HG03060 (cell line): ENCODE results near the gene SLC4A9.

Experiments
- ATAC-seq: cut with Tn5 transposase; IDR thresholded peaks from one replicate; pipeline ENCODE4 v1.9.1; 2021; ENCODE audit warnings: low read depth, moderate number of reproducible peaks; ENCODE audit not compliant: unreplicated experiment

SLC4A9 gene, protein sequence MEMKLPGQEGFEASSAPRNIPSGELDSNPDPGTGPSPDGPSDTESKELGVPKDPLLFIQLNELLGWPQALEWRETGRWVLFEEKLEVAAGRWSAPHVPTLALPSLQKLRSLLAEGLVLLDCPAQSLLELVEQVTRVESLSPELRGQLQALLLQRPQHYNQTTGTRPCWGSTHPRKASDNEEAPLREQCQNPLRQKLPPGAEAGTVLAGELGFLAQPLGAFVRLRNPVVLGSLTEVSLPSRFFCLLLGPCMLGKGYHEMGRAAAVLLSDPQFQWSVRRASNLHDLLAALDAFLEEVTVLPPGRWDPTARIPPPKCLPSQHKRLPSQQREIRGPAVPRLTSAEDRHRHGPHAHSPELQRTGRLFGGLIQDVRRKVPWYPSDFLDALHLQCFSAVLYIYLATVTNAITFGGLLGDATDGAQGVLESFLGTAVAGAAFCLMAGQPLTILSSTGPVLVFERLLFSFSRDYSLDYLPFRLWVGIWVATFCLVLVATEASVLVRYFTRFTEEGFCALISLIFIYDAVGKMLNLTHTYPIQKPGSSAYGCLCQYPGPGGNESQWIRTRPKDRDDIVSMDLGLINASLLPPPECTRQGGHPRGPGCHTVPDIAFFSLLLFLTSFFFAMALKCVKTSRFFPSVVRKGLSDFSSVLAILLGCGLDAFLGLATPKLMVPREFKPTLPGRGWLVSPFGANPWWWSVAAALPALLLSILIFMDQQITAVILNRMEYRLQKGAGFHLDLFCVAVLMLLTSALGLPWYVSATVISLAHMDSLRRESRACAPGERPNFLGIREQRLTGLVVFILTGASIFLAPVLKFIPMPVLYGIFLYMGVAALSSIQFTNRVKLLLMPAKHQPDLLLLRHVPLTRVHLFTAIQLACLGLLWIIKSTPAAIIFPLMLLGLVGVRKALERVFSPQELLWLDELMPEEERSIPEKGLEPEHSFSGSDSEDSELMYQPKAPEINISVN

DNA sequence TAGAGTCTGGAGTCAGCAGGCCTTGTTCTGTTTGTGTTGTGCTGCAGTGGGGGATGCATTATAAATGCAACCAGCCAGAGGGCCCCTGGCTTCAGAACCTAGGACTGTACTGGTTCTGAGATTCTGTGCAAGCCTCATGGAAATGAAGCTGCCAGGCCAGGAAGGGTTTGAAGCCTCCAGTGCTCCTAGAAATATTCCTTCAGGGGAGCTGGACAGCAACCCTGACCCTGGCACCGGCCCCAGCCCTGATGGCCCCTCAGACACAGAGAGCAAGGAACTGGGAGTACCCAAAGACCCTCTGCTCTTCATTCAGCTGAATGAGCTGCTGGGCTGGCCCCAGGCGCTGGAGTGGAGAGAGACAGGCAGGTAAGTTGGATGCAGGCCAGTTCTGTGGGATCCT is at the start of gene SLC4A9:
SLC4A9 (plus strand) TSS at position 94 of the 400 bp plus-strand sequence; CDS start at position 137, 43 bp downstream.
- no peak for ATAC-seq

DNA sequence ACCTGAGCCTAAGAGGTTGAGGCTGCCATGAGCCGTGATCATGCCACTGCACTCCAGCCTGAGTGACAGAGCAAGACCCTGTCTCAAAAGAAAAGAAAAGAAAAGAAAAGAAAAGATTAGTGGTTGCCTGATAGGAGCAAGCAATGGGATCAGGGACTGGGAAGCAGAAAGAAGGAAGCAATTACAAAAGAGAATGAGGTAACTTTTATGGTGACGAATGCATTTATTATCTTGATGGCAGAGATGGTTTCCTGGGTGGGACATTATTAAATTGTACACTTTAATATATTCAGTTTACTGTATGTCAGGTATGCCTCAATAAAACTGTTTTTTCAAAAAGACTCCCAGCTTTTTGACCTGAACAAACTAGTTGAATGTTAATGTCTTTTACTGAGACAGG is 49.6 kb upstream of the SLC4A9 start:
- ATAC-seq = no peak

DNA sequence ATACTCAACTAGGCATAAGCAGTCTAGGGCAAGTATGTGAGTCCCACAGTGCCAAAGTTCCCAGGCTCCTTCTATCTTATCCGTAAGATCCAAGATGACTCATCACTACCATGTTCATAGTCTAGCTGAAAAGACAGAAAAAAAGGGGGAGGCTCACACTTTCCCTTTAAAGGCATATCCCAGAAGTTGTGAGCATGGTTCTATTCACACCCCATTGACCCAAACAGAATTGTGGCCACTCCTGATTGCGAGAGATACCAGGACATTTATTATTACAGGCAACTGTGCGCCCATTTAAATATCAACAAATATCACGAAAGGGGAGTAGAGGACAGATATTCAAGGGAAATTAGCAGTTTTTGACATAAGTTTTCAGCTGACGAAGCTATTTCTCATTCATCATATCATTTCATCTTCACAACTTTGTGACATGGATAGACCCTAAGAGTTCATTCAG is 49.0 kb upstream of the SLC4A9 start:
- ATAC-seq = no peak

DNA sequence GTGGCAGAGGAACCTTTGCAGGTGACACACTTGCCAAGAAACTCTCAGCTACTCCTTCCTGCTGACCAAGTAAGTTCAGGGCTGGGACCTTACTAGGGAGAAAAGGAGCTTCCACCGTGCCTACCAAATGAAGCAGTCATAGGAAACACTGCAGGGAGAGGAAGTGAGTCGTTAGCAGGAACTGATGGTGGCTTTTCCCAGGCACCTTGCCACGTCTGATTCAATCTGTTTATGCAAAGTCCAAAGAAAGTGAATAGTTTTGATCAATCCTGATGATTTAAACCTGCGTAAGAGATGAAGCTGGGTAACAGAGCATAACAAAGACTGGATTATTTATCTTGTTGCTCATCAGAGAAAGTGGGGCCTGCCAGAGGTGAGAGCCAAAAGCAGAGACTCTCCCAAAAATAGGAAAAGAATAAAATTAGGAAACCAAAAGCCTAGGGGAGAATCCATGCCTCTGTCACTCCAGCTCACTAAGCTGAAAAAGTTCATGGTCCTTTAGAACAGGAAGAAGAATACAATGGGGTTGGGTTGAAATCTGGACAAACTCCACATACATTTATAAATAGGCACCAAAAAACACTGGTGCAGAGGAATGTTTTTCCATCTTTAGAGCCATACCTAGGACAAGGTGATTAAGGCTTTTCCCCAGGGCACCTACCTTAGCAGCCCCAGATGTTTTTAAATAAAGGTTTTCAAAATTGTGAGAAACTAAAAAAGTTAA is 47.8 kb upstream of the SLC4A9 start:
- ATAC-seq = no peak

DNA sequence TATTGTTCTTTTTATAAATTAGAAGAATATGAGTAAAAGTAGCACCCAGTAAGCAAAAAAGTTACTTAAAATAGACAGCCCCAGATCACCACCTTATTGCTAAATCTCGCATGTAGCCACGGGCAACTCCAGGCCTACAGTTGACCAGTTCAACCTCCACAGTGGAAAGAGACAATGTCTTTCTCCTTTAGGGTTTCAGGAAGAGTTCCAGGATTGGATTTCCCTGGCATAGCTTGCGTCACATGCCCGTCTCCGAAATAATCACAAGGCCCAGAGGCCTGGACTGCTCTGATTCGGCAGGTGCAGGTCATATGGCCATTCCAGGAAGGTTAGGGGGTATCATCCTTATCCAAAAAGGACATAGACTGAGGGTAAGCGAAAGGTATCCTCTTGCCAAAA is 47.2 kb upstream of the SLC4A9 start:
- no peak for ATAC-seq

DNA sequence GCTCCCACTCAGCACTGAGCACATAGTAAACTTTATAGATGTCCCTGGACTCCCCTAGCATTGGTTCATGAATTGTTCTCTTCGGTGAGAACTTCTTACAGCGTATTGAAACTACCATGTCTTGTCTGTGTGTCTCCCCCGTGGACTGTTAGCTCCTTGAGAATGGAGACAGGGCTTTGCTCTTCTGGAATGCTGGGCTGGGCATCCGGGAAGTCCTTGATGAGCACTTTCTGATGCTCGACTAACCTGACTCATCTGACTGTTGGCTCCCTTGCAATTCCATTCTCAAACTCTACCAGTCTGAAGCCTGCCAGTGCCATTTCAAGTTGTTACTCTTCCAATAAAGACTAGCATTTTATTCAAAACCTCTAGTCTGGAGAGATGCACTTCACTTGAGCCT is 42.1 kb upstream of the SLC4A9 start:
- no peak for ATAC-seq

DNA sequence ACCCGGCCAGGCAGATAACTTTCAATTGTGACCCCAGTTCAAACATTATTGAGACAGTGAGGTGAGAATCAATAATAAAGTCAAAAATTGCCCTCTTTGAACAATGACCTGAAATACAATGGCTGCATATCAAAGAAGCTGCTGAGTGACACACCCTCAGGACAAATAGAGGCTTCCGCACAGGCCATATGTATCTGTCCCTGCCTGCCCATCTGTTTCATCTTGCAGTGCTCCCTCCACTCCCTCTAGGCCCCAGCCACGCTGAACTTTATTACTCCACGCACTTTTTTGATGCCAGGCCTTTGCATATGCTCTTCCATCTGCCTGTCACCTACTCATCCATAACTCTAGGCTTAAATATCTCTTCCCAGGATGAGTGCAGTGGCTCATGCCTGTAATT is 41.2 kb upstream of the SLC4A9 start:
- no peak for ATAC-seq

DNA sequence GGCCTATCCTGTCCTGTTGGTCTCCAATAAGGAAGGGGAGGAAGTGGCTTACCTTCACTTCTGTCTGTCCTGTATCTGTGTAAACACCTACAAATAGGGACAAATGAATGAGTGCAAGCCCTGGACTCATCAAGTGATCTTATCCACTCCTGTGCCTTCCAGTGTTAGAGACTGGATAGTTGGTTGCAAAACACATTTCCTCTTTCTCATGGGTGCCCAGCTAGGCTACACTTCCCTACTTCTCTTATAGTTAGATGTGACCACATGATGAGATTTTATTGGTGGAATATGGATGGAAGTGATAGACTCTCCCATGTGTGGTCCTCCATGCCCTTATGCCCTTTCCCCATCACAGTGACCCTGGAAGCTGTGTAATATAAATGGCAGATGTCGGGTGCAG is 40.2 kb upstream of the SLC4A9 start:
- no peak for ATAC-seq

DNA sequence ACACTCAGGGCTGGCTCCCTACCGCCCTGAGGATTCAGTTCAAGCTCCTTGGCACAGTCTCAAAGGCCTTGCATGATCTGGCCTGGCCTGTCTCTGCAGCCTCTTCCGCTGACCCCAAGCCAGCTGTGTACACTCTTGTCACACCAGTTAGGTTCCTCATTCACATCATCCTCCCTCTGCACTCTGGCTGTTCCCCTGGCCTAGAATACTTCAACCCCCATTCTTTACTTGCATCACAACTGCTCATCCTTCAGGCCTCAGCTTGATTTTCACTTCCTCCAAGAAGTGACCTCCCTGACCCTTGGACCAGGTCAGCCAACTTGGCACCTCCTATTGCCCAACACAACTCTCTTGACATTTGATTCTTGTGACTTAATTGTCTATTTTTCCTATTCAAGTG is 38.2 kb upstream of the SLC4A9 start:
- no peak for ATAC-seq

DNA sequence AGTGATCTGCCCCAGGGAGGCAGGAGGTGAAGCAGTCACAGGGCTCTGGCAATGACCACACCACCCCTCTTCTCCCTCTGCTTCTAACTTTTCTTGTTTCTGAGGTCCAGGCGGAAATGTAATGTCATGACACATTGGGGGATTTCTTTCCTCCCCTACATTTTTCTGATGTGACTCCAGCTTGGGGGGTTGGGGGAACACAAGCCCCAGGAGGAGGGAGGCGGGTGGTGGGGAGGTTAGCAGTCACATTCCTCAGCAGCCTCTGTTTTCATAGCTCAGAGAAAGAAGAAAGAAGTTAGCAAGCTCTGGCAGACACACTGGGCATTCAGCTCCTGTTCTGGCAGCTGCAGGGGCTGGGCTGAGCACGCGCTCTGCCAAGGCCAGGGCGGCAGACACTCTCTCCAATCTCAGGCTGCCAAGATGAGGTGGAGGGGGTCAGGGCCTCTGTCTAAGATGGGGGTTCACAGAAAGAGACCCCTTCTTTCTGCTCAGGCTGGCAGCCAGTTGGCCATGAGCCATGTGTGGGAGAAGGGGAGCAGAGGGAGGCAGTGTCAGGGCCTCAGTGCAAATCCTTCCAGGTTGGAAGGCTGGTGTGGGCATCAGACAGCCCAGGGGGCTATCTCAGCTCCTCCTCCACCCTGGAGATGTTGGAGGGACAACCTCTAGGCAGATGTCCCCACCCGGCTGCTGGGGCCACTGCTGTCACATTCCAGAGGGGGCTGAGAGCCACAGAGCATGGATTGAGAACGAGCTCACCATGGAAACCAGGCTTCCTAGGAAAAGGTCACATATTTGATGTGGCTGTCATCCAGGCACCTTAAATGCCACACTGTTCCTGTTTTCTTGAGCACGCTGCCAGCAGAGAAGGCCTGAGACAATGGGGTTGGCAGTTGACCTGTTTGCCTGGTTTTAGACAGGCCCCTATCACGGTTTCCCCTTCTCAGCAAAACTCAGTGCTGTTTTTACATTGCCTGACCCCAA is 37.0 kb upstream of the SLC4A9 start:
- ATAC-seq = no peak

DNA sequence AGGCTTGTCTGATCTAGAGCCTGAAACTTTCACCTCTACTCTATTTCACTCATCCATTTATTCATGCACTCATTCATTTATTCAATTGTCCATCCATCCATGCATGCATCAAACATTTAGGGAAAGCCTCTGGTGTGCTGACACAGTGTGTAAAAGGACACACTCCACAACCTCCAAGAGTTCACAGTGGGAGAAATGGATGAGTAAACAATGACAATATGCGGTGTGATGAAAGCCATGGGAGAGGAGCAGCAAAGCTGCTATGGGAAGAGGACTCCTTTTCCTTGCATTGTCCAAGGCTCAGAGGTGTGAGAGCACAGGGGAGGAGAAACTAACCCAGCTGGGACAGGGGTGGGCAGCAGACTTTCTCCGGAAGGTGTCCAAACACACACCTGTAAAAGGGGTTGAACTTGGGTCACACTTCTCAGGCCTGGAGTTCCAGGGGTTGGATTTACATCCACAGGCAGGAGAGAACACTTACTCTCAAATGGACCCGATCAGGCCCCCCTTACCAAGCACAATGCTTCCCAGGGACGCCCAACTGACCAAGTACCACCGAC is 35.9 kb upstream of the SLC4A9 start:
- no peak for ATAC-seq

DNA sequence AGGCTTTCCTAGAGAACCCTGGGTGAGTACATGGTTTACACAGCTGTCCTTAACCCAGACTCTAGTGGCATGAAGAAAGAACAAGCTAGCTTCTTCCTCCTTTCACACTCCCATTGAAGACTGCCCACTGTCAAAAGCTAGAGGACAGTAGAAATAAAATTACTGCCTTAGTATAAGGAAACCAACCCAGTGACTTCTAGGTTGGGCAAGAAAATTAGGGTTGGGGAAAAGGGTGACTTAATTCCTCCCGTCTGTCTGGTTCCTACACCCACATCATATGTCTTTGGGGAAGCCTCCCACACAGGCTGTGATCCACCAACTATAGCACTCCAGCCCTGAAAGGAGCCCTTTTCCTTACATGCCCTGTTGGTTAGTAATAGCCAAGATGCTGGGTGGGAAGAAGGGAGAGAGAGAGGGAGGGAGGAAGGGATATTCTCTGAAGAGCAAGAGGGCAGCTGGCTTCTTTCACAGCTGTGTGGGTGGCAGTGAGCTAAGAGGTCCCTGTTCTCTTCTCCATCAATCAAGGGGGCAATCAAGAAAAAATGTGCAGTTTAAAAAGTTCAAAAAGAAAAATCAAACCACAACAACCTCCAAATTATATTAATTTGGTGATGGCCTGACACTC is 35.3 kb upstream of the SLC4A9 start:
- ATAC-seq = no peak

DNA sequence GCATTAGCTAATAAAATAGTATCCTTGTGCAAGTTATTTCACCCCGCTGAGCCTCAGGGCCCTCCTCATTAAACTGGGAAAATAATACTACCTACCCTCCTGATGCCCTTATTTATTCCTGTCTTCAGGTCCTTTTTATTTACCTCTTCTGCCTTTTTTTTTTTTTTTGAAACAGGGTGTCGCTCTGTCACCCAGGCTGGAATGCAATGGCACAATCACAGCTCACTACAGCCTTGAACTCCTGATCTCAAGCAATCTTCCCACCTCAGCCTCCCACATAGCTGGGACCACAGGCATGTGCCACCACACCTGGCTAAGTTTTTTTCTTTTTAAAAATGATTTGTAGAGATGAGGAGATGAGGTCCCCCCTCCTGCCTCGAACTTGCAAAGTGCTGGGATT is 34.5 kb upstream of the SLC4A9 start:
- ATAC-seq = no peak

DNA sequence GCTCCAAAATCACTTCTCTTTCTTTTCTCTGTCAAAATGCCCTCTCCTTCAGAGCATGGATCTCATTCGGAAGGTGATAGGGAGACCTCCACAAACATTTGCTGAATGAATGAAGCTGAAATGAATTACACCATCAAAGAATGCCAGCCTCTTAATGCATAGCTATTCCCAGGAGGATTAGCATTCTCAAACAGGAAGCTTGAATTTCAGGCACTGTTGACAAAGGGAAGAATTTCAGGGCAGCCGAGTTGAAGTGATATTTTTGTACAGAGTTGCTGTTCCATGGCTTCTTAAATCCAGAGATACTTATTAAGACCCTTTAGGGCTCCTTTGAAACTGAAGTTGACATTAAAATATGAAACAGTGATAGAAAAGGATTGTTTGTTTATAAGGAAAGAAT is 32.4 kb upstream of the SLC4A9 start:
- no peak for ATAC-seq

DNA sequence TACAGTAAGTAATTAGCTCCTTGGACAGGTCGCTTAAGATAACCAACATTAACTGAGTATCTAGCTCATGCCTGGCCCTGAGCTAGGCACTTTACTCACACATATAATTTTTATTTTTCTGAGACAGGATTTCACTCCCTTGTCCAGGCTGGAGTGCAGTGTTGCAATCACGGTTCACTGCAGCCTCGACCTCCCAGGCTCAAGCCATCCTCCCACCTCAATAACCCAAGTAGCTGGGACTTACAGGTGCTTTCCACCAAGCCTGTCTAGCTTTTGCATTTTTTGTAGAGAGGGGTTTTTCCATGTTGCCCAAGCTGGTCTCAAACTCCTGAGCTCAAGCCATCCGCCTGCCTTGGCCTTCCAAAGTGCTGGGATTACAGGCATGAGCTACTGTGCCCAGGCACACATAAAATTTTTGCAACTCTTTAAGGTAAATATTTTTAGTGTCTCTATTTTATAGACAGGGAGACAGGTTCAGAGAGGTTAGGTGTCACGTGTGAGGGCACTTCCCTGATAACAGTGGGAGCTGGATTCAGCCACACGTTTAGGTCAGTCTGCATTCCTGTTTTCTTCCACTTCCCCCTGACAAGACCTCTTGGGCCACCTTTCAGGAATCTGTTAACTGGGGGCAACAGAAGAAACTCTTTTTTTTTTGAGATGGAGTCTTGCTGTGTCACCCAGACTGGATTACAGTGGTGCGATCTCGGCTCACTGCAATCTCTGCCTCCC is 31.8 kb upstream of the SLC4A9 start:
- no peak for ATAC-seq

DNA sequence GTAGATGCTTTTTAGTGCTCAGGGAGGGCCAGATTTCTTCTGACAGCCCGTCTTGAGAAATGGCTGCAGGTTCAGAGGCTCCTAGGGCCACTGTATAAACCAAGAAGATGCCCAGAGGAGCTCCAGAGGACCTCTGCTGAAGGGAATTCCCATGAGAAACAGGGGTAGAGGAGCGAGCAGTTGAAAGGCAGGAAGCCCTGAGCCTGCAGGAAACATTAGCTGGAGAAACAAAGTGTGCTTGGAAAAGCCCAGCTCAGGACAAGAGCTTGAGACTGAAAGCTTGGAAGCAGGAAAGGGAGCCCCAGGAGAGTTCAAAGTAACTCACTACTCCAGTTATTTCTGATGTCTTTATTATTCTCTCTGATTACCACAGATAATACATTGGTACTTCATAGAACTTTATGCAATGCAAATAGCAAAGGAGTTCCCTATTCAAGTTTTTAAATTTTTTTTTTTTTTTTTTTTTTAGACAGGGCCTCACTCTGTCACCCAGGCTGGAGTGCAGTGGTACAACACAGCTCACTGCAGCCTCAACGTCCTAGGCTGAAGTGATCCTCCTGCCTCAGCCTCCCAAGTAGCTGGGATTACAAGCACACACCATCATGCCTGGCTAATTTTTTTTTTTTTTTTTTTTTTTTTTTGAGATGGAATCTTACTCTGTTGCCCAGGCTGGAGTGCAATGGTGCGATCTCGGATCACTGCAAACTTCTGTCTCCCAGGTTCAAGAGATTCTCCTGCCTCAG is 30.1 kb upstream of the SLC4A9 start:
- ATAC-seq = no peak

DNA sequence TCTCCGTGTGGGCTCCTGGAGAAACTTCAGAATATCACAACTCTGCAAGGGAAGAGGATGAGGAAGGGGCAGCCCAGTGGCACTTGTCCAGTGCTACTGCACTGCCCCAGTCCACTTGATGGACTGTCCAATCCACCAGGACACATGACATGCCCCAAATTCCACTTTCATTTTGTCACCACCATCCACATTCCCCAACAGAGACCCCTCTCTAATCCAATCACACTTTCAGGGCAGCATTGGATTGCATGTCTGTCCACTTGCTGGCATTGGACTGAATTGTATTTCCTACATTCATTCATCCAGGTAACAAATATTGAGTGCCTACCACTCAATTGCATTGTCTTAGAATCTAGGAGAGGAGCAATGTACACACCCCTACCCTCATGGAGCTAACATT is 28.4 kb upstream of the SLC4A9 start:
- ATAC-seq = no peak

DNA sequence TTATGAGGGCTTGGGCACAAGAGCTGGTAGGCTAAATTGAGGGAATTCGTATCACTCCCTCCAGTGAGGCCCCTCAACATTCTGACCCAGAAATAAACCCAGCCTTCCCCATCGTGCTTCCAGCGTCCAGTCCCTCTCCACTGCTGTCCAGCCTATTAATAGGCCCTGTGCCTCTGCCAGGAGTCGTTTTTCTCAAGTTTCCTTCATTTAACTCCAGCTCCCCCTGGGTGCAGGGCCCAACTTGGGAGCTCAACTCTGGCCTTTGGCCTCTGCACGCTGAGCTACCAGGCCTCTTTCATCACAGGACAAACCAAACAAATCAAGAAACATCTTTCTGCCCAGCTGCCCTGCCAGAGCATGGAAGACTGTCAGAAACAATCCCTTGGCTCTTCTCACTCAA is 23.6 kb upstream of the SLC4A9 start:
- no peak for ATAC-seq
